Liver (tissue), 3 donors: Measurements from ENCODE around the gene FAIM2.

Source experiments
- RAD21 ChIP-seq, 2 donors: IDR thresholded peaks; 2 replicates each; pipeline ENCODE4 v1.6.1; 2016; ENCODE audit warnings: antibody characterized with exemption in 2 of 2, mild to moderate bottlenecking in 2 of 2
- RXRA ChIP-seq, 2 donors: IDR thresholded peaks; 2 replicates each; pipeline ENCODE4 v1.6.1; 2017 to 2018; ENCODE audit warnings: antibody characterized with exemption in 2 of 2, mild to moderate bottlenecking in 1 of 2
- YY1 ChIP-seq: IDR thresholded peaks from 2 replicates; pipeline ENCODE4 v1.6.1; 2016; ENCODE audit warnings: antibody characterized with exemption, mild to moderate bottlenecking
- TF ChIP-seq, protein P1 (sequence below): fragments of 150-350 bp; IDR thresholded peaks from 2 replicates; pipeline ENCODE4 v1.5.1; 2017; ENCODE audit warnings: improper control_type of control experiment, low read depth, low read length; ENCODE audit not compliant: missing input control
- TF ChIP-seq, protein P2 (sequence below): IDR thresholded peaks from 2 replicates; pipeline ENCODE4 v1.6.1; 2016; ENCODE audit warnings: antibody characterized with exemption, mild to moderate bottlenecking
- donor health status: healthy.
- donor health status: healthy.

- TF ChIP-seq, protein P1, sequence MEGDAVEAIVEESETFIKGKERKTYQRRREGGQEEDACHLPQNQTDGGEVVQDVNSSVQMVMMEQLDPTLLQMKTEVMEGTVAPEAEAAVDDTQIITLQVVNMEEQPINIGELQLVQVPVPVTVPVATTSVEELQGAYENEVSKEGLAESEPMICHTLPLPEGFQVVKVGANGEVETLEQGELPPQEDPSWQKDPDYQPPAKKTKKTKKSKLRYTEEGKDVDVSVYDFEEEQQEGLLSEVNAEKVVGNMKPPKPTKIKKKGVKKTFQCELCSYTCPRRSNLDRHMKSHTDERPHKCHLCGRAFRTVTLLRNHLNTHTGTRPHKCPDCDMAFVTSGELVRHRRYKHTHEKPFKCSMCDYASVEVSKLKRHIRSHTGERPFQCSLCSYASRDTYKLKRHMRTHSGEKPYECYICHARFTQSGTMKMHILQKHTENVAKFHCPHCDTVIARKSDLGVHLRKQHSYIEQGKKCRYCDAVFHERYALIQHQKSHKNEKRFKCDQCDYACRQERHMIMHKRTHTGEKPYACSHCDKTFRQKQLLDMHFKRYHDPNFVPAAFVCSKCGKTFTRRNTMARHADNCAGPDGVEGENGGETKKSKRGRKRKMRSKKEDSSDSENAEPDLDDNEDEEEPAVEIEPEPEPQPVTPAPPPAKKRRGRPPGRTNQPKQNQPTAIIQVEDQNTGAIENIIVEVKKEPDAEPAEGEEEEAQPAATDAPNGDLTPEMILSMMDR, result no peak
- TF ChIP-seq, protein P2, sequence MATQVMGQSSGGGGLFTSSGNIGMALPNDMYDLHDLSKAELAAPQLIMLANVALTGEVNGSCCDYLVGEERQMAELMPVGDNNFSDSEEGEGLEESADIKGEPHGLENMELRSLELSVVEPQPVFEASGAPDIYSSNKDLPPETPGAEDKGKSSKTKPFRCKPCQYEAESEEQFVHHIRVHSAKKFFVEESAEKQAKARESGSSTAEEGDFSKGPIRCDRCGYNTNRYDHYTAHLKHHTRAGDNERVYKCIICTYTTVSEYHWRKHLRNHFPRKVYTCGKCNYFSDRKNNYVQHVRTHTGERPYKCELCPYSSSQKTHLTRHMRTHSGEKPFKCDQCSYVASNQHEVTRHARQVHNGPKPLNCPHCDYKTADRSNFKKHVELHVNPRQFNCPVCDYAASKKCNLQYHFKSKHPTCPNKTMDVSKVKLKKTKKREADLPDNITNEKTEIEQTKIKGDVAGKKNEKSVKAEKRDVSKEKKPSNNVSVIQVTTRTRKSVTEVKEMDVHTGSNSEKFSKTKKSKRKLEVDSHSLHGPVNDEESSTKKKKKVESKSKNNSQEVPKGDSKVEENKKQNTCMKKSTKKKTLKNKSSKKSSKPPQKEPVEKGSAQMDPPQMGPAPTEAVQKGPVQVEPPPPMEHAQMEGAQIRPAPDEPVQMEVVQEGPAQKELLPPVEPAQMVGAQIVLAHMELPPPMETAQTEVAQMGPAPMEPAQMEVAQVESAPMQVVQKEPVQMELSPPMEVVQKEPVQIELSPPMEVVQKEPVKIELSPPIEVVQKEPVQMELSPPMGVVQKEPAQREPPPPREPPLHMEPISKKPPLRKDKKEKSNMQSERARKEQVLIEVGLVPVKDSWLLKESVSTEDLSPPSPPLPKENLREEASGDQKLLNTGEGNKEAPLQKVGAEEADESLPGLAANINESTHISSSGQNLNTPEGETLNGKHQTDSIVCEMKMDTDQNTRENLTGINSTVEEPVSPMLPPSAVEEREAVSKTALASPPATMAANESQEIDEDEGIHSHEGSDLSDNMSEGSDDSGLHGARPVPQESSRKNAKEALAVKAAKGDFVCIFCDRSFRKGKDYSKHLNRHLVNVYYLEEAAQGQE, result no peak
- no peak for TF ChIP-seq RAD21 (IDR thresholded peaks at IDR 0.05)
- TF ChIP-seq YY1, result no peak
- TF ChIP-seq RXRA (IDR thresholded peaks at IDR 0.05), result no peak
Observed at GRCh38 chr12:49942921-49943624, 39.4 kb upstream of the FAIM2 start.
